ENCODE measurements around the gene DRD3.

DRD3 gene

GRCh38 chr3:114178770-114179368 is at the start of gene DRD3:
DRD3 (minus strand) TSS chr3:114179052; CDS start chr3:114171992, 7,060 bp downstream.
- DNase-seq = no peak

- no peak for DNase-seq
These were observed 48.2 kb upstream of the DRD3 start for GRCh38 chr3:114227076-114227475.

GRCh38 chr3:114226313-114226712 is 47.5 kb upstream of the DRD3 start:
- no peak for DNase-seq

DNA sequence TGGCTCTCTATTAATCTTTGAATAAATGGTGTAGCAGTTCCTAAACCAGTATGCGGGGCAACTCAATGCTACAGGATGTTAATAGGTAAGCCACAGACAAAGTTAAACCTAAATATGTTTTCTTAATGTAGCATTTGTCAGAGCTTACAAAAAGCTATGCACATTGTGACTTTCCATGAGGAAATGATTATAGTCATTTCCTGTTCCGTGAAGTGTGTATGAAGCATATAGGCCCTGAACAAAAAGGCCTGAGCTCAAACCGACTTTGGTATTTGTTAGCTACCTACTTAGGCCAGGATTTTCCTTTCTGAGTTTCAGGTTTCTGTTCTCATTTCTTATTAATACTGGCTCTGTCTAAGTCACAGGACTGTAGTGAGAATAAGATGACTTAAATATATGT is 44.3 kb upstream of the DRD3 start:
- DNase-seq = no peak

- DNase-seq = no peak
These were observed 43.0 kb upstream of the DRD3 start for GRCh38 chr3:114221881-114222264.

GRCh38 chr3:114221165-114221880 is 42.5 kb upstream of the DRD3 start:
- no peak for DNase-seq

DNA sequence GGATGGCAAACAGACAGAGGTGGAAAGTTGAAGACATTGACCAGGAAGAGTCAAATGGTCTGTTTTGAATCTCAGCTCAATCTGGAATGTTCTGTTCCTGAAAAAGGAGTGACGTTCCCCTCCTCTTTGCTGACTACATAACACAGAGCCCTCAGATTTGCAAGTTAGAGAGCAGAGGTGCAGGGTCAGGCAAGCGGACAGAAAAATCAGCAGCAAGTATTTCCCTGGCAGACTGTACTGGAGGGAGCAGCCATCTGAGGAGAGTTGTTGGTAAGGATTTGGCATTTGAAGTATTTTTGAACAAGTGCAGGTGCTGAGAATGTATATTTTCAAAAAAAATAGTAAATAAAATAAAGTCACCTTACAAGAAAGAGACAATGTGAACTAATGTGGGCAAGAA is 40.9 kb upstream of the DRD3 start:
- DNase-seq = no peak

GRCh38 chr3:114218578-114219185 is 39.8 kb upstream of the DRD3 start:
- DNase-seq = no peak

- no peak for DNase-seq
These were observed 39.2 kb upstream of the DRD3 start for GRCh38 chr3:114218006-114218405.

GRCh38 chr3:114217266-114217665 is 38.4 kb upstream of the DRD3 start:
- no peak for DNase-seq

DNA sequence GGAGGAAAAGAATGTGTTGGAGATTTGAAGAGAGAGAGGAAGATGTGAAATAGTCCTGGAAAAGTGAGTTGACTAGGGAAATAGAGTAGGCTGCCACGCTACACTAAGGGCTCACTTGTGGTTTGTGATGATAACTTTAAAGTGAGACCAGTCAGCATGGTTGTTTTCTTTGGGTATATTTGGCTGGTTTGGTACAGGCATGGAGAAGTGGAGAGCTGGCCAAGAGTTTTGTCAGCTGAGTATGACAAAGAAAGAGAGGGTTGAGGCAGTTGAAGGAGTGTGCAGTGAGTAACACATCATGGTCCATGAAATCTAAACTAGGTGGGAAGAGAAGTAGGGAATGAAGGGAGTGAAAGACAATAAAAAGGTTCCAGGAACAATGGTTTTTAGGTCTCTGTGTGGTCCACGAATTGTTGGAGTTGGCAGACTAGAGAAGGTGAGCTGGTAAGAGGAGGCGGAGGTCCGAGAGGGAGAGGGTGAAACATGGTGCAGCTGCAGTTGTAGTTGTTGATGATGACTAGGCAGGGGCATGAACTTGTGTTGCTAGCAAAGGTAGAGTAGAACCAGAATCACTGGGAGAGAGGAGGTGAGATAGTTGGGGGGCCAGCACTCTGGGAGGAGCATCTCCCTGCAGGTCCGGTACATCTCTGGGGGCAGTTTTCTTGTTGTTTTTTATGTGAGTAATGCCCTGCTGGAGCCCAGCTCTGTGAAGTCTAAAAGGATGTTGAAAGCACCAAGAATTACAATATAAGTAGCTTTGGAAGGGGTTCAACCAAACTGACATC is 37.5 kb upstream of the DRD3 start:
- DNase-seq = no peak

DNA sequence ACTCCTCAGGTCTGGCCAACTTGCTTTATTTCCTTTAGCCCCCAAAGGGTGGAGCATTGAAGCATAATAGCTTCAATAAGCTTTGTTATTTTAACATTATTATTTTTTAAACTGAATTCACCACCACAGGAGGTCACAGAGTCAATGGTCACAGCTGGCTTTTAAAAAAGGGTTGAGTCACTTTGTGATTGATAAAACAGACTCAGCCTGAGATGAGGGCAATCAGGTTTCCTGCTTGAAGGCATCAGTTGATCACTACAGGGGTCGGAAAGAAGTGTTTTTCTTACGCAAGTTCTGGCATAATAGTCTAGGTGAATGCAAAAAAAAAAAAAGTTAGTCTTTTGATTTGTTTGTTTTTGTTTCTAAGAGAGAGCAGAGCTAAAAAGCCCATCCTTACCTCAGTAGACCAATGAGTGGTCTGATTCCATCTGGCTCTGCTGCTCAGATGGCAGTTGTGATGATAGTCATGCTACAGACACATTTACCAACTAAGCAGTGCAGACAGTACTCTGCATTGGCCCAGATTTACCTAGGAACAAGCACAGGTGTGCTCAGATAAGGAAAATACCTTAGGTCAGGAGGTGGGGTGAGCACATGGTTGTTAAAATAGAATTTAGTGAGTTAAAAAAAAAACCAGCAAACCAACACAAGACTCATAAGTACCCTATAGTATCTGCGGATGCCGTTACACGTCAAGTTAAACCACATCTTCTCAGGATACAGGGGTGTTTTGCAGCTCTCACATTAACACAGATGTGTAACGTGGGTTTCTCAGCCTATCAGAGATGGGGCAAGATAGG is 35.9 kb upstream of the DRD3 start:
- no peak for DNase-seq

- DNase-seq = no peak
These were observed 35.0 kb upstream of the DRD3 start for GRCh38 chr3:114213627-114214541.

GRCh38 chr3:114213292-114213626 is 34.4 kb upstream of the DRD3 start:
- DNase-seq = no peak

DNA sequence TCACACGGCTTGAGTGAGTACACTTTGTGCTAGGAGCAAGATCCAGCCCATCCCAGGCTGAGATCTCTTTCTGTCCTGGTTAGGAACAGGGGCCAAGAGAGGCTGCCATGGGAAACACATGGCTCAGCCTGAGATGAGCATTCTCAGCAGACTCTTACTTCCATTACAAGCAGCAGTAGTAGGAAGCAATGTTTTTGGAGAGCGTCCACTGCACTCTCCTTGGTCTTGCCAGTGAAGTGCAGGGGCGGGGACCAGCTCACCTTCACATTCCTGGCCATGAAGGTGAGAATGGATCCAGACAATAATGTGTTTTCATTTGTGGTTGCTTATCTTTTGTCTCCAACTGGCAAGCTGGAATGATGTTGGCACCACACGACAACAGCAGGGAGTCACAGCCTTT is 33.8 kb upstream of the DRD3 start:
- no peak for DNase-seq

GRCh38 chr3:114207768-114208167 is 28.9 kb upstream of the DRD3 start:
- DNase-seq = no peak

DNA sequence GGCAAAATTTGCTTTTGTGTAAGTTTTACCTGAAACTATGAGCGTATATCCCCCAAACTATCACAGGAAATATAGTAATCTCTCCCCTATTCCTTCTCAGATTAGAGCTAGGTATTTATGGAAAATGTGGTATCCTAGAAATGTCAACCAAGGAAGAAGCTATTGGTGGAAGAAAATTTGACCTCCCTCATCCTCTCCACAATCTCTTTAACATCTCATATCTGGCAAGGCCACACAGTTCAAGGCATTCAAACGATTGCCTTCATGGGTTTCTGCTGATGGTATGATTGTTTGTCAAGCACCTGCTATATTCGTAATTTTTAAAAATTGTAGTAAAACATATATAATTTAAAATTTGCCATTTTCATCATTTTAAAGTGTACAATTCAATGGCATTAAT is 27.5 kb upstream of the DRD3 start:
- no peak for DNase-seq

GRCh38 chr3:114205541-114205940 is 26.7 kb upstream of the DRD3 start:
- no peak for DNase-seq

GRCh38 chr3:114194750-114195149 is 15.9 kb upstream of the DRD3 start:
- DNase-seq = no peak

GRCh38 chr3:114192136-114192535 is 13.3 kb upstream of the DRD3 start:
- no peak for DNase-seq

DNA sequence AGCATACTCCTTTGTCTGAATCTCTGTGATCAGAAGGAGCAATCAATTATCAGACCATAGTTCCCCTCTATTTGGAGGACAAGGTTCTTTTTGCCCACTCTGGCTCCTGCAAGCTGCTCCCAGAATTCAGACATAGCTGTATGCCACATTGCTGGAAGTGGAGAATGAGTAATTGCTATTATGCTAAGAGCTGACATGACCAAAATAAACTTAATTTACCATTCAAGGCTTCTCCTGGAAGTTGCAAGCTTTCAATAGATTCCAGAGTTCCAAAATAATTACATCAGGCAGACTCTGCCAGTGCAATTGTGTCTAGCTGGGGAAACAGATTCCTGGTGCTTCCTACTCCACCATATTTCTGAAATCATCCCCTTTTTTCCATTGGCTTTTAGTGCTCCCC is 7.6 kb upstream of the DRD3 start:
- no peak for DNase-seq

DNA sequence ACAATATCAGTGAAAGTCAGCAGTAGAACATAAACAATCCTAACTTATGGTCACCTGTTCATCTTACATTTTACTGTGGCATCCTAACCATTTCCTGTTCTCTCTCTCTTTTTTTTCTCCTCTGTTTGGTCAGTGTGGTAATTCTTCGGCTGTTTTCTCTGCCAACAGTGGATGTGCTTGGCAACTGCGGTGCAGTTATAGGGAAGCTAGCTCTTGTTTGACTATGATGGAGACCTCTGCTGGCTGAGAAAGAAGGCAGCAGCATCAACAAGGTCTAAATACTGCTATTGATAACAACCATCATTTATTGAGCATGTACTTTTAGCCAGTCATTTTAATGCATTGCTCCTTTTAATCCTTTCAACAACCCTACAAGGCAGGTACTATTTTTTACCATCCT is 723 bp upstream of the DRD3 start:
- peak; percentile 68 for DNase-seq

Measured in NCI-H2029 (cell line).